Germinal center (tissue), 1 donor: ENCODE results near the gene SLC25A13.
A peak's percentile ranks its signal among the peaks of the same experiment; 100 is the strongest.
"Not testable (repeated sequence)": the region's sequence is repeated elsewhere in the genome, so short reads cannot be mapped to it uniquely, and the experiment has no call there.

Experiments
- DNase-seq: peaks from one replicate; pipeline ENCODE4 v3.0.0; 2012; ENCODE audit warnings: mixed read lengths, low spot score

The SLC25A13 gene

DNA sequence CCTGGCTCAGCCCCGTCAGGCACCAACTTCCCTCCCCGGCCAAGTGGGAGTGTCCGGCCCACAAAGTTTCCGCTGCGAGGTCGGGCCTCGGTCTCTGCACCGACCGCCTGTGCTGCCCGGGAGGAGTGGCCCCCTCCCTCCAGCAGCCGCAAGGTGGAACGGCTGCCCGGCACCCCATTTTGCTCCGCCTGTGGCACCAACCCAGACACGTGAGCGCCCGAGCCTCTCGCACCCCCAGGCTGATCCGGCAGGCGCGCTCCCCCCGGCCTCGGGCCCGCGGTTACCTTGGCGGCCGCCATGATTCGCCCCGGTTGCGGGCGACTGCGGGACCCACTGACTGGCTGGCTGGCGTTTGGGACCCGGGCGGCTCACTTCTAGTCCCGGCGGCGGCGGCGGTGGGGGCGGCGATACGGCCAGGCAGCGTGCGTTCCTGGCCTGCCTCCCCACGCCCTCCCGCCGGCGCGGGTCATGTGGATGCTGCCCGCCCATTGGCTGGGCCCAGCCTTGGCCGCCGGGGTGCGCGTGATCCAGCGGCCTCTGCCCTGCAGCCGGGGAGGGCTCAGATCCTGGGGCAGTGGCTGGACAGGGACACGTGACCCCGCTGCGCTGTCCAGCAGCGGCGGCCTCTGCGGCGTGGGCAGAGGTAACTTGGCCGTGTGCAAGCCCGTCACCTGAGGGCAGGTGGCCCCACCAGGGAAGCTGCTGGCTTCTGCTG lies at the start of gene SLC25A13:
Gene SLC25A13 (minus strand): TSS at position 441 of the 715 bp plus-strand sequence. CDS start 142 bp downstream, at position 299.
- peak; percentile 85 for DNase-seq

DNA sequence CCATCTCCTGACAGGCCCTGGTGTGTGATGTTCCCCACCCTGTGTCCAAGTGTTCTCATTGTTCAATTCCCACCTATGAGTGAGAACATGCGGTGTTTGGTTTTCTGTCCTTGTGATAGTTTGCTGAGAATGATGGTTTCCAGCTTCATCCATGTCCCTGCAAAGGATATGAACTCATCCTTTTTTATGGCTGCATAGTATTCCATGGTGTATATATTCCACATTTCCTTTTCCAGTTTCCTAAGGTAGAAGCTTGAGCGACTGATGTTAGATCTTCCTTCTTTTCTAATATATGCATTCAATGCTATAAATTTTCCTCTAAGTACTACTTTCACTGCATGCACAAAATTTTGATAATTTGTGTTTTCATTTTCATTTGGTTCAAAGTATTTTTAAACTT lies 44.0 kb upstream of the SLC25A13 start:
- not testable (repeated sequence) for DNase-seq

- no peak for DNase-seq
Observed at GRCh38 chr7:96361116-96361857, 39.4 kb upstream of the SLC25A13 start.

DNA sequence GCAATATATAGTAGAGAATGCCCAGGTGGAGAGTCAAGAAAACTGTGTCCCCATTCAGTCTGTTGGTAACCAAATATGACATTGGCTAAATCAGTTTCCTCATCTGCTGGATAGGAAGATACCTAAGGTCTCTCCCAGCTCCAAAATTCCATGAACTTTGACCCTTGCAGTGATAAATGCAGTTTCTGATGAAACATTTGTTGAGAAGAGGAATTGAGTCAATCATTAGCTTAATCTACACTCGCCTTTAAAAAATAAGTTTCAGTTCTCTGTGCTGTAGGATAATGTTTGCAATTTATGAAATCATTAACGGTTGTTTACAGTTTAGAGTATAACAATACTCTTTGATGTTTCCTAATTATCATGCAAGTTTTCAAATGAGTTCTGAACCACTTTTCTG lies 38.0 kb upstream of the SLC25A13 start:
- DNase-seq: no peak

- DNase-seq: not testable (repeated sequence)
Observed at GRCh38 chr7:96358236-96358971, 36.5 kb upstream of the SLC25A13 start.

- no peak for DNase-seq
Observed at GRCh38 chr7:96355990-96356506, 34.1 kb upstream of the SLC25A13 start.

DNA sequence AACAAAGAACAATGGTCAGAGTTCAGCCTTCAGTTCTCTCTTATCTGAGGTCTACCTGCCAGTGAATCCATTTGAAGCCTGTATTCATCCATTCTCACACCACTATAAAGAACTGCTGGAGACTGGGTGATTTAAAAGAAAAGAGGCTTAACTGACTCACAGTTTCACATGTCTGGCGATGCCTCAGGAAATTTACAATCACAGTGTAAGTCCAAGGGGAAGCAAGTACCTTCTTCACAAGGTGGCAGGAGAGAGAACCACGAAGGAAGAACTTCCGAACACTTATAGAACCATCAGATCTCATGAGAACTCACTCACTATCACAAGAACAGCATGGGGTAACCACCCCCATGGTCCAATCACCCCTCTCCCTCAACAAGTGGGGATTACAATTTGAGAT lies 33.0 kb upstream of the SLC25A13 start:
- no peak for DNase-seq

- no peak for DNase-seq
Observed at GRCh38 chr7:96349572-96349971, 27.7 kb upstream of the SLC25A13 start.

DNA sequence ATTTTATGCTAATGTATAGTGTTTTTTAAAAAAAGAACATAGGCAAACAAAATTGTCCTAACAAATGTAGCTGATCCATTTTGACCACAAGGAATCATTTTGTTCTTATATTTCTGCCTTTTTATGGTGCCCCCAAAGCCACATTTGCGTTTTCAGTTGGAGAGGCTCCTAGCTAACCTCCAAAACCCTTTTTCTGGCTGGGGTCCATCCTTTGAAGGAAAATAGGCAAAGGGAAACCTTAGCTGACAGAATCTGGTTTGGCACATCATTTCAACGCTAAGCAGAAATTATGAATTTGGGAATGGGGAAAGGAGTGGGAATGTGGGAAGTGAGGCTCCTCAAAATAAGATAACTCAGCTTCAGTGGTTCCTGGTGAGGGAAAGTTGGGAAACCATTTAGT lies 25.6 kb upstream of the SLC25A13 start:
- DNase-seq: no peak

DNA sequence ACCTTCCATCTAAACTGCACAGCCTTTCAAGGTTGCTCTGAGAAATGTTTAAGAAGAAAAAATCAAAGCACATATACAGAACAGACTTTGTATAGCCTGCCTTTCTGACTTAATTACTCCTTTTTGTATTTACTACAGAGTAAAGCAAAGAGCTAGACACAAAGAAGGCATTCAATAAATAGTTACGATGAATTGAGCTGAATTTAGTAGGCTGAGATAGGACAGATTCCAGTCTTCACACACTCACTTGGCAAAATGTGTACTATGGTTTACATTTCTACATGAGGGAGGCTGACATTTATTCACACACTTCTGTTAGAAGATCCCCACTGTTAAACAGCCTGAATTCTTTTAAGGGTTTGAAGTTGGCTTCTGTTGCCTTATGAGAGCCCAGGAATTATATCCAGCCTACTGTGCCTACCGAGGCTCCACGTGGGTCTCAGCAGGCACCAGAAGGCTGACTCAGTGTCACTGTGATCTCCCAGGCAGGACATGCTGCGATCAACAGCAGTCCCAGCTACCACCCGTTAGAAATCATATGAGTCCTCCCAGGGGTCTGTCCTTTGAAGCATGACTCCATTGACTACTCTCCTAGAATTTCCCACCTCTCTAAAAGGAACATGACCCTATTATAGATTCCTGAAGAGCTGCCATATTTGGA lies 24.5 kb upstream of the SLC25A13 start:
- no peak for DNase-seq

DNA sequence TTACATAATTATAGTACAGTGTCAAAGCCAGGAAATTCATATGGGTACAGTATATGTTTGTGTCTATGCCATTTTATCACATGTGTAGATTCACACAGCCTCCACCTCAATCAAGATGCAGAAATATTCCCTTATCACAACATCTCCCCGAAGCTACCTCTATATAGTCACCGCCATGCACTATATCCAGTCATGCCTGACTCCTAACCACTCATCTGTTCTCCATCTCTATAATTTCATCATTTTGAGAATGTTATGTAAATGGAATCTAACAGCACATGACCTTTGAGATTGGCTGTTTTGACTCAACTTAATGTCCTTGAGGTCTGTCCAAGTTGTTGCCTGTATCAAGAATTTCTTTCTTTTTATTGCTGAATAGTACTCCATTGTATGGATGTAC lies 22.3 kb upstream of the SLC25A13 start:
- DNase-seq: no peak

- no peak for DNase-seq
Observed at GRCh38 chr7:96342049-96342448, 20.2 kb upstream of the SLC25A13 start.

DNA sequence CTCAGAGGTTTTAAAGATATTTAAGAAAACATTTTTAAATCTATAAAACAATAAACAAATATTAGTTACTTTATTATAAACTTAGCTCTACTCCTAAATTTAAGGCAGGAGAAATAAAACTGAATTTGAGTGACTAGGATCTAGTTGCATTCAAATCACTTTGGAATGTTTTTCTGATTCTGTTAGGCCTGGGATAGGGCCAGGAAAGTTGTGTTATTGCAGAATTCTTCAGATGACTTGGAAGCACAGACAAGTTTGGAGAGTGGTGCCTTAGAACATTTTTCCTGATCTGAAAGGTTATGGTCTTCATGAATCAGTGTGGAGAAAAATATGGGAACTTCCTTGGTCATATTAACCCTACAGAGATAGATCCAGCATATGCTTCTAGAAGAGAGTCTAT lies 15.6 kb upstream of the SLC25A13 start:
- no peak for DNase-seq

- DNase-seq: no peak
Observed at GRCh38 chr7:96332325-96332724, 10.4 kb upstream of the SLC25A13 start.

- no peak for DNase-seq
Observed at GRCh38 chr7:96331775-96332174, 9.9 kb upstream of the SLC25A13 start.

DNA sequence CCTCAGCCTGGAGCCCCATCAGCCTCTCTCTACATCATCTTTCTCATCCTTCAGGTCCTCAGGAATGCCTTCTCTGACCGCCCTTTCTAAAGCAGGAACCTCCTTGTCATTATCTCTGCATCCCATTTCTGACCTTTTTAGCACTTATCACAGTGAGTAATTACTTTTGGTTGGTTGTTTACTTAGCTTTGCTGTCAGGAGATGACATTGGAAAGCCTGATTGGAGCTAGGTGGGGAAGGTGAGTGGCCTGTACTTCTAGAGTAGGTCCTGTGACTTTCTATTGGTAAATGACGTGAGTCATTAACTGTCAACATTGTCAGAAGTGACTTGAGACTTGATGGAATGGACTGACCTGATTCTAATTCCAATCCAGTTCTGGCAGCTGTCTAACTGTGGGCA lies 9.3 kb upstream of the SLC25A13 start:
- DNase-seq: no peak

GRCh38 chr7:96330193-96330592 lies 8.3 kb upstream of the SLC25A13 start:
- DNase-seq: no peak

GRCh38 chr7:96329241-96329640 lies 7.3 kb upstream of the SLC25A13 start:
- no peak for DNase-seq

DNA sequence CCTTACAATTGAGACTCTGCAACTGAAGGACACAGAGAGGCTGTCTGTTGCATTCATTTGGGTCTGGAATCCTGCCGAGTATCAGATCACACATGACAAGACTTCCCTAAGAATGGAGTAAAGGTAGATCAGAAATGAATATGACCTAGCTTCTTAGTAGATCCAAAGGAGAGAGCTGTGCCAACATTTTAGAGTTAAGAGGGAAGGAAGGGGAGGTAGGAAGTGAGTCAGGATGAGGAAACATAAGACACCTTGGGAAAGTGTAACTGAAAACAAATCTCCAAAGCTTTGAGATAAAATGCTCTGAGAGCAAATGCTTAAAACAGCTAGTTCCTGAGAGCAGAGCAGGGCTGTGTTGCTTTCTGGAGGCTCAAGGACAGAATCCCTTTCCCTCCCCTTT lies 6.1 kb upstream of the SLC25A13 start:
- no peak for DNase-seq

- no peak for DNase-seq
Observed at GRCh38 chr7:96327429-96327828, 5.5 kb upstream of the SLC25A13 start.

DNA sequence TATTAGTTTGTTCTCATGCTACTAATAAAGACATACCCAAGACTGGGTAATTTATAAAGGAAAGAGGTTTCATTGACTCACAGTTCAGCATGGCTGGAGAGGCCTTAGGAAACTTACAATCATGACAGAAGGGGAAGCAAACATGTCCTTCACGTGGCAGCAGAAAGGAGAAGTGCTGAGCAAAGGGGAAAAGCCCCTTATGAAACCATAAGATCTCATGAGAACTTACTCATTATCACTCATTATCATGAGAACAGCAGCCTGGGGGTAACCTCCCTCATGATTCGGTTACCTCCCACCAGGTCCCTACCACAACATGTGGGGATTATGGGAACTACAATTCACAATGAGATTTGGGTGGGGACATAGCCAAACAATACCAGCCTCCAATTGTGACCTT lies 4.9 kb upstream of the SLC25A13 start:
- DNase-seq: not testable (repeated sequence)

DNA sequence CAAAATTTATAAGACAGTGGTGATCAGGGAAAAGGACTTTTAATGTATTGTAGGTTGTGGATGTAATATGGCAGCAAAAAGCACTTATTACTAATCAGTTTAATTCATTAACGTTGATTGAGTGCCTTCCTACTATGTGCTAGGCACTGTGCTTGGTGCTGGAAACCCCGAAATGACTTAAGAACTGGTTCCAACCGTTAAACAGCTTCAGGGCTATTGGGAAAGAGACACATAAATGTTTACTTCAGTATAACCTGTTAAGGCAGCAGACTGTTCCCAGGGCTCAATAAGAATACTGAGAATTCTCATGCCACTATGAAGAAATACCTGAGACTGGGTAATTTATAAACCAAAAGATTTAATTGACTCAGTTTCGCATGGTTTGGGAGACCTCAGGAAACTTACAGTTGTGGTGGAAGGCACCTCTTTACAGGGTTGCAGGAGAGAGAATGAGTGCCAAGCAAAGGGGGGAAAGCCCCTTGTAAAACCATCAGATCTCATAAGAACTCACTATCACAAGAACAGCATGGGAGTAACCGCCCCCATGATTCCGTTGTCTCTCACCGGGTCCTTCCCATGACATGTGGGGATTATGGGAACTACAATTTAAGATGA lies 1.1 kb upstream of the SLC25A13 start:
- DNase-seq: no peak
